GM12878 (cell line): ENCODE results near the gene PHYKPL. TPM values are rescaled to one million over a fixed set of nuclear protein-coding genes. Genes with fewer than 3 reads are reported as not detected.

Experiments
- BCLAF1 ChIP-seq: fragments of 450-650 bp; IDR thresholded peaks from 2 replicates; pipeline ENCODE4 v1.6.1; 2017; ENCODE audit warnings: antibody characterized with exemption, mild to moderate bottlenecking, moderate library complexity
- E2F8 ChIP-seq: fragments of 450-650 bp; IDR thresholded peaks from 2 replicates; pipeline ENCODE4 v1.6.1; 2018; ENCODE audit warnings: mild to moderate bottlenecking, low read depth, moderate library complexity; ENCODE audit not compliant: partially characterized antibody
- POLR2A ChIP-seq: IDR thresholded peaks from 2 replicates; pipeline ENCODE4 v1.6.1; 2011; ENCODE audit warnings: low read depth, mild to moderate bottlenecking, low read length
- REST ChIP-seq: IDR thresholded peaks from 2 replicates; pipeline ENCODE4 v1.6.1; 2012; ENCODE audit warnings: mild to moderate bottlenecking, low read depth, low read length
- SIN3A ChIP-seq: IDR thresholded peaks from 2 replicates; pipeline ENCODE4 v1.6.1; 2012; ENCODE audit warnings: low read depth, low read length, improper control_type of control experiment
- SKIL ChIP-seq: fragments of 450-650 bp; IDR thresholded peaks from 2 replicates; pipeline ENCODE4 v1.6.1; 2017; ENCODE audit warnings: mild to moderate bottlenecking, low read depth, inconsistent platforms; ENCODE audit not compliant: poor library complexity, severe bottlenecking
- SP1 ChIP-seq: IDR thresholded peaks from one replicate; pipeline ENCODE4 v1.6.1; 2011; ENCODE audit warnings: low read depth, low read length
- YY1 ChIP-seq: IDR thresholded peaks from 2 replicates; pipeline ENCODE4 v1.6.1; 2011; ENCODE audit warnings: low read depth, mild to moderate bottlenecking, low read length
- ZBTB33 ChIP-seq: fragments of 450-650 bp; IDR thresholded peaks from 2 replicates; pipeline ENCODE4 v1.6.1; 2017; ENCODE audit warnings: mild to moderate bottlenecking
- ZNF592 ChIP-seq: fragments of 450-650 bp; IDR thresholded peaks from 2 replicates; pipeline ENCODE4 v1.6.1; 2017; ENCODE audit warnings: mild to moderate bottlenecking, moderate library complexity
- polyA plus RNA-seq, 11 experiments: library from polyadenylated mRNA; depleted of rRNA in 4 of 11; unstranded in 6 of 11; stranded (reverse) in 5 of 11; fragments of >200 nt; fragmentation: Nextera tagmentation in 4 of 11; fragmentation: Illumina TruSeq in 1 of 11; extraction: Ambion mirVana in 4 of 11; extraction: Trizol in 1 of 11; gene quantifications; 1 replicate in 1 of 11; 2 replicates in 10 of 11; pipeline versions ENCODE4 v1.2.1 to v1.2.3, GENCODE V29; 2011 to 2016; ENCODE audit warnings: inconsistent platforms in 2 of 11, missing spikeins in 2 of 11, low read depth in 1 of 11
- total RNA-seq, 4 experiments: library from RNA; depleted of rRNA in 3 of 4; stranded (reverse); fragments of >200 nt in 3 of 4; fragmentation: Illumina TruSeq in 1 of 4; extraction: Trizol in 1 of 4; gene quantifications; 2 replicates each; pipeline versions ENCODE4 v1.2.1 to v1.2.3, GENCODE V29; 2013 to 2021

The PHYKPL gene
- total and polyA plus RNA-seq, 10 of the 15 experiments (the other 5 are each of a cell fraction or from before 2014, with no cell fraction given) = 4.5 to 53.9 (median 25.6) TPM

GRCh38 chr5:178204182-178204934 is 28.2 kb downstream of the PHYKPL start, which contains the start of gene HNRNPAB (continued):
- no peak for TF ChIP-seq BCLAF1
- peak; percentile 100 for TF ChIP-seq POLR2A
- TF ChIP-seq E2F8 = peak; percentile 43
- TF ChIP-seq SIN3A = peak; percentile 87
- no peak; the same call in 1 of the 2 replicates for TF ChIP-seq ZBTB33
- TF ChIP-seq YY1 = peak; percentile 89
- TF ChIP-seq ZNF592 = no peak
- peak; percentile 99 for TF ChIP-seq SP1
- TF ChIP-seq SKIL = no peak
- 0 out of 2 replicates have a peak, but pooled peaks have one; percentile 40 for TF ChIP-seq REST
